HG02623 (cell line): Measurements from ENCODE around the gene DCLK1.

Experiments used
- ATAC-seq: cut with Tn5 transposase; IDR thresholded peaks from one replicate; pipeline ENCODE4 v1.9.1; 2021; ENCODE audit warnings: moderate library complexity; ENCODE audit not compliant: unreplicated experiment

Gene DCLK1

GRCh38 chr13:35956074-35956473 lies 175.1 kb downstream of the DCLK1 start:
- no peak for ATAC-seq

DNA sequence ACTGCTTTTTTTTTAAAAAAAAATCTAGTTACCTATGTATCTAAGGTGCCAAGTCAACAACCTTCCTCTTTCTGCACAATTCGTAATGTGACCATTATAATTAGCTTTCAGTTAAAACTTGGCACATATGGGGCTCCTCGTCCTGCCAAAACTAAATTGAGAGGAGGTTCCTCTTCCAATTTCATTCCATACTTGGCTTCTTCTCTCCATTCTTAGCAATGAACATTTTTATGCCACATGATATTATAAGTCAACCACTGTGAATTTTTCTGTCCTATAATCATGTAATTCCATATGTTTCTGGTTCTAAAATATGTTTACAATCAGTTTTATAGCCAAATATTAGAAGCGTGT lies 177.0 kb downstream of the DCLK1 start:
- ATAC-seq: no peak

DNA sequence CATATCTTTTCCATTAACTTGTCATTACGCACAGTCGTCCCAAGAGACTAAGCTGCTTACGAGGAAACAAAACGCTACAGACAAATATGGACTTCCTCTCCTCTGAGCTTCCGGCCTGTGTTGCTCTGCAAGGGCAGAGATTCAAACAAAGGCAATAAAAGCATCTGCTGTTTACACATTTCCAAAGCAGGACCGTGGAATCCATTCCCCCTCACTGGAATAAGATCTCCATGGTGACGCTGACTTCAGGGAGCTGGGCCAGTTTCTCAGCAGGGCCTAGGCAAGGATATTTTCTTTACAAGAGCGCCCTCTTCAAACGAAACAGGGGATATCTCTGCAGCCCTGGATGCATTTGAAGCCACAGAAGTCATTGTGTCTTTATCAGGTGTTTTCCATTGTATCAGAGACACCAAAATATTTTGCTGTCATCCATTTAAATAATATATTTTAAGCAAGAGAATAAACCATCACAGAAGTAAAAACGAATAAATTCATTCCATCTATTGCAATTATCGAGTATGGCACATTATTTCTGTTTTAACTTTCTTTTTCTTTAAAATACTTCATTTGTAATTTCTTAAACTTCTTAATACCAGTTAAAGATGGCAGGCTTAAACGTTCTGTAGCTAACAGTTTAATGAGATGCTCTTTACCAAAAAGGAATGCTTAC lies 177.5 kb downstream of the DCLK1 start:
- ATAC-seq: no peak

- ATAC-seq: no peak
Measured at GRCh38 chr13:35947315-35947714, 183.9 kb downstream of the DCLK1 start.

- no peak for ATAC-seq
Measured at GRCh38 chr13:35945368-35945767, 185.8 kb downstream of the DCLK1 start.

GRCh38 chr13:35941374-35941773 lies 189.8 kb downstream of the DCLK1 start:
- ATAC-seq: no peak

DNA sequence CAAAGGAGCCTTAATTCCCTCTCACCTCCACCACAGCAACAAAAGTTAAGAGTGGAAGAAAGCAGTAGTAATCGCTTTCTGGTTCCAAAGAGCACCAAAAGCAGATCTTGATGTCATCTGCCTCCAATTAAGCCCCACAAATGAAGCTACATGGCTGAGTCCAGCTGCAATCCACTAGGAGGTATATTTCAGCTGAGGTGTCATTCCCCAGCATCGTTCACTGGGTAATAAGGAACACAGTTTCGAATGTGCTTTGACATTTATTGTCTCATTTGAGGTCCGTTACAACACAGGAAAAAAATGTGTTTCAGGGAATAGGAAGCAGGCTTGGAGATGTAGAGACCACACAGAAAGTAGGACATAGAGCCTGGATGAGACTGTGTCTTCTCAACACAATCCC lies 190.4 kb downstream of the DCLK1 start:
- no peak for ATAC-seq

GRCh38 chr13:35936246-35936978 lies 194.8 kb downstream of the DCLK1 start:
- no peak for ATAC-seq

DNA sequence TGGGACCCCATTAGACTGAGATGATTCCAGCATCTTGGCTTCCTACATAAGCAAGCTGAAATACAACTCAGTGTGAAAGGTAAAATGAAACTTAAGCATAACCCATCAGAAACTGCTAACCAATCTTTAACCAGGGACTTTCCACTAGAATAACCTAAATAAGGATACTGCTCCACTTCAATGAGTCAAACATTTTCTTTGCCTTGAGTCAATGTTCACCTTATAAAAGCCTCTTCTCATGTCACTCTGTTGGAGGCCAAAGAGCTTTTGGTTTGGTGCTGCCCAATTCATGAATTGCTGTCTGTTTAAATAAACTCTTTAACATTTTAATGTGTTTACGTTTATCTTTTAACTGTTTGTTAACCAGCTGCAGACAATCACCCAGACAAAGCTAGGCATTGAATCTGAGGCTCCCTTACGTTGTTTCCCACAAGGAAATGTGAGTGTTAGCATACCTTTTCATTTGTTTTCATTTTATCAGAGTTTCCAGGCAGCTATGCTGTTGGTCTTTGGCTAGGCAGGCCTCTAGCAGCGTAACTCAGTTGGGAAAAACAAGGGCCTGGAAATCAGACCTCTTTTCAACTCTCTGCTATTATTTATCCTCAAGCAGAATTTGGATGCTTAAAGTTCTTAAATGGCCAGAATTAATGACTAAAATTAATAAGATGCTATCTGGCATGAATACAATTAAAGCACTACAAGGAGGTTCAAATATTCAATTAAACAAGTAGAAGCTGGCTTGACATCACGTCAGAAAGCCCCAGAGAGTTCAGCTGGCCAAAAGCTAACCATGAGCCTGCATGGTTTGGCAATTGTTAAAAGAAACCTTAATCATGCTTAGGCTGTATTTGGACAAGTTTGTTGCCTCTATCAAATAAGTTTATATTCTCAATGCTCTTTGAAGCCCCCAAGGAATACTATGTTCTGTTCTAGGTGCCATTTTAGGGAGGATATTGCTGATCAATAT lies 200.2 kb downstream of the DCLK1 start:
- ATAC-seq: peak; percentile 85

DNA sequence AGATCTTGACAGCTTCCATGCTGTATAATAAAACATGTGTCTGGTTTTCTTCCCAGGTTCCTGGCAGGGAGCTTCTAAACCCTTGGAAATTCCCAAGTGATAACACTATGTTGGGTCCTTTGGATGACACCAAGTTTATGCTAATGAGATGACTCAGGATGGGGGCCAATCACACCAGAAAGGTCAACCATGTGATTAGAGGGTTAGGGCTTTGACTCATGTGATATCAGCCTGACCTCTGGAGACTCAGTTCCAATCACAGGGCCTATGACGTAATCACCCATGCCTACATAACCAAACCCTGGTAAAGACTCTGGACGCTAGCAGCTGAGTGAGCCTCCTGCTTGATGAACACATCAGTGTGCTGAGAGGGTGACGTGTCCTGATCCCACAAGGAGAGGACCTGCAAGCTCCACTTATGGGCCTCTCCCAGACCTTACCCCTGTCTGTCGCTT lies 203.6 kb downstream of the DCLK1 start:
- no peak for ATAC-seq

- no peak for ATAC-seq
Measured at GRCh38 chr13:35926859-35927530, 204.2 kb downstream of the DCLK1 start.

DNA sequence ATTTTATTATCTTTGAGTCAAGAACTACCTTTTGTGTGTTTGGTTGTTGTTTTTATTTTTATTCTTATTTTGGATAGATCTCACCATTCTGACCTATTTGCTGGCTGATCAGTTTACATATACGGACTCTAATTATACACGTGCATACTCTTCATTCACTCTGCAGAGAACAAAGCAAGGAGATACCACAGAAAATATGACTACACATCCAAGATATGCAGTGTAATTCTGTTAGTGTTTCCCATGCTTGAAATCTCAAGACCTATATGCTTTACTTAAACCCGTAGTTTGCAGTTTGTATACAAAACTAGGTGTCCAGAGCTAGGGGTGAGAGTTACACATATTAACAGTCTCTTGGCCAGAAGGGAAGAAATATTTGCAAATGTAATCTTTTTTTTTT lies 205.5 kb downstream of the DCLK1 start:
- no peak for ATAC-seq

DNA sequence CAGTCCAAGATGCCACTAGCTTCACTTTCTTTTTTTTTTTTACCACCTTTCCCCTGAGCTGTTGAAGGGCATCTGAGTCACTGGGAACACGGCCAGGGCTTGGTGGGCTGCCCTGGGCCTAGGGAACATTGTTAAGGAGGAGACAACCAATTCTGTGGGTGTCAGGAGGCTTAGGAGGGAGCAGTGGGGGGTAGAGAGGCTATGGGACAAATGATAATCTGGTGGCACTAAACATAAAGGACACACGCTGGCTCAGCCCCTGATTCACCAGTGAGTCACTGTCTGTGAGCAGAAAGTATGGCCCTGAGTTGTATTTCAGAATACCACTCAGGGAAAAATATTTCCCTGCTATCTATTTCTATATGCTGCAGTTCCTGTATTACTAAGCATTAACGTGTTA lies 207.8 kb downstream of the DCLK1 start:
- ATAC-seq: no peak

DNA sequence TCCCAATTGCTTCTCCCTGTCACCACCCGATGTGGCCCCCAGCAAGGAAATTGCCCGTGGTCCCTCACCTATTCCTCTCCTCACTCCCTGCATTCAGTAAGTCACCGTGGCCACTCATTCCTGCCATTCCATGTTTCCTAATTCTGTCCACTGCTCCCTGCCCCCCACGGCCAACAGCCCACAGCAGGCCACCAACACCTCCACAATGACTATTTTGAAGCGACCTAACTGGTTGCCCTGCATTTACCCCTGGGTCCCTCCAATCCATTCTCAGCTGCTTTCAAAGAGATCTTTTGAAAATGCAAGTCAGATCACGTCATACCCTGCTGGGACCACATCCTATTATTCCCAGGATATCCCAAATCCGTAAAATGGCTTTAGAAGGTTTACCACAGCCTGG lies 210.4 kb downstream of the DCLK1 start:
- no peak for ATAC-seq

- no peak for ATAC-seq
Measured at GRCh38 chr13:35917942-35918645, 213.1 kb downstream of the DCLK1 start.

GRCh38 chr13:35917252-35917941 lies 213.8 kb downstream of the DCLK1 start:
- ATAC-seq: no peak

- no peak for ATAC-seq
Measured at GRCh38 chr13:35916146-35916545, 215.0 kb downstream of the DCLK1 start.

GRCh38 chr13:35914662-35915061 lies 216.5 kb downstream of the DCLK1 start:
- ATAC-seq: no peak

DNA sequence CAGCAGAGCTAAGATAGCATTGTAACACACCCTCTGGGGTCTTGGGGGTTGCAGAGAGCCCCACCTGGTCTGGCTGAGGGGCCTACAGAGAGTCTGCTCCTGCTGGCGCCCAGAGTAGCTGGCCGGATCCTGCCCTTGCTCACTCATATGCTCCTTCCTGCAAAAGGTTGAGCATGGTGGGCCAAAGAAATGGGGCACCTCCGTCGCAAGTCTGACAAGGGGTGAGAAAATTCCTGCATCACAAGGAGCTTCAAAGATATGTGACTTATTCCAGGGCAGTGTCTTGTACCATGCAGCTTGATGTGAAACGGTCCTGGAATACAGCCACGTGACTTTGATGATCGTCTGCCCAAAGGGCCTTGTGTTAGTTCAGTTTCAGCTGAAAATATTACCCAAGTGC lies 218.3 kb downstream of the DCLK1 start:
- ATAC-seq: no peak
